ENCODE results near the gene NEXMIF. TPM values are rescaled to one million over a fixed set of nuclear protein-coding genes. Genes with fewer than 3 reads are reported as not detected.
"Not testable (repeated sequence)": the region's sequence is repeated elsewhere in the genome, so short reads cannot be mapped to it uniquely, and the experiment has no call there.

NEXMIF gene
- polyA plus RNA-seq, 2 of the 4 experiments (the other 2 are of a cell fraction) = 0.01 to 0.04 TPM

GRCh38 chrX:74705269-74705668 lies 220.0 kb downstream of the NEXMIF start (continued):
- TF ChIP-seq POLR2AphosphoS2 (conservative IDR thresholded peaks at IDR 0.05; ENCODE audit: low read length) (no peak), PHF8 (IDR thresholded peaks at IDR 0.05; ENCODE audit: borderline replicate concordance, low read depth) (no peak), NFE2L2 (conservative IDR thresholded peaks at IDR 0.05; ENCODE audit: low read length) (no peak), KDM1A (IDR thresholded peaks at IDR 0.05; ENCODE audit: low read depth) (no peak)

- H3K4me3 ChIP-seq; FAIRE-seq; ATAC-seq; H3K9me3 ChIP-seq; DNase-seq (ENCODE audit: low read depth in 1 of 2, low spot score in 1 of 2); H3K27ac ChIP-seq; H3K4me2 ChIP-seq; H3K4me1 ChIP-seq; CTCF ChIA-PET; POLR2A ChIA-PET: not testable (repeated sequence)
- 10% methylated on average over 2 of the region's 2 CpGs for WGBS (ENCODE audit: missing lambda C conversion rate)
Observed at GRCh38 chrX:74701343-74701742, 223.9 kb downstream of the NEXMIF start.

- 0 out of 3 replicates have a peak, but pooled peaks cover 3% of the 10 kb centered on the region for H3K9me3 ChIP-seq
- H3K4me1 ChIP-seq = no peaks in the 10 kb centered on the region
- no peak overlapping the region for H3K27ac ChIP-seq
- ChIA-PET CTCF (no interaction called here), POLR2A (no interaction called here)
- ATAC-seq = no peak
- DNase-seq (ENCODE audit: low read depth in 1 of 2, low spot score in 1 of 2) = no peak
- H3K4me2 ChIP-seq = no peak overlapping the region
- TF ChIP-seq HOXB5 (CRISPR knock-in tag; IDR thresholded peaks at IDR 0.05) (no peak), POLR2AphosphoS2 (conservative IDR thresholded peaks at IDR 0.05; ENCODE audit: low read length) (no peak), RFX5 (IDR thresholded peaks at IDR 0.05) (no peak), HDAC2 (IDR thresholded peaks at IDR 0.05) (no peak), EP300 (IDR thresholded peaks at IDR 0.05) (no peak), MAZ (IDR thresholded peaks at IDR 0.05; ENCODE audit: borderline replicate concordance, low read depth, low read length) (no peak), NPAS2 (CRISPR knock-in tag; IDR thresholded peaks at IDR 0.05; ENCODE audit: borderline replicate concordance) (no peak), CEBPB (IDR thresholded peaks at IDR 0.05) (no peak)
- WGBS (ENCODE audit: missing lambda C conversion rate) = 5% methylated on average over 2 of the region's 2 CpGs
- FAIRE-seq = no peak
- no peak overlapping the region for H3K4me3 ChIP-seq
Observed at GRCh38 chrX:74684466-74684865, 240.8 kb downstream of the NEXMIF start.

Small RNAs within 50 kb of the gene (small RNA-seq; reads per million reads assigned to genes)
- gene AL139395.1 = 0 reads per million in 6 experiments

Other genes starting within 250 kb of the NEXMIF start
- gene ABCB7, start 230.8 kb upstream of the NEXMIF start, polyA plus RNA-seq (2011; rRNA removed) = 39.6 and 41.8 TPM in 2 replicates
- gene ABCB7, start 230.8 kb upstream of the NEXMIF start, polyA plus RNA-seq (2017; fragmentation: RNase III; extraction: RNeasy Plus Mini Kit Qiagen cat#74134 plus additional on column Dnase treatment) = 19.4 to 21.9 TPM (median 20.3 TPM) in 3 replicates